ENCODE results near the gene CAMKK1.

The CAMKK1 gene

DNA sequence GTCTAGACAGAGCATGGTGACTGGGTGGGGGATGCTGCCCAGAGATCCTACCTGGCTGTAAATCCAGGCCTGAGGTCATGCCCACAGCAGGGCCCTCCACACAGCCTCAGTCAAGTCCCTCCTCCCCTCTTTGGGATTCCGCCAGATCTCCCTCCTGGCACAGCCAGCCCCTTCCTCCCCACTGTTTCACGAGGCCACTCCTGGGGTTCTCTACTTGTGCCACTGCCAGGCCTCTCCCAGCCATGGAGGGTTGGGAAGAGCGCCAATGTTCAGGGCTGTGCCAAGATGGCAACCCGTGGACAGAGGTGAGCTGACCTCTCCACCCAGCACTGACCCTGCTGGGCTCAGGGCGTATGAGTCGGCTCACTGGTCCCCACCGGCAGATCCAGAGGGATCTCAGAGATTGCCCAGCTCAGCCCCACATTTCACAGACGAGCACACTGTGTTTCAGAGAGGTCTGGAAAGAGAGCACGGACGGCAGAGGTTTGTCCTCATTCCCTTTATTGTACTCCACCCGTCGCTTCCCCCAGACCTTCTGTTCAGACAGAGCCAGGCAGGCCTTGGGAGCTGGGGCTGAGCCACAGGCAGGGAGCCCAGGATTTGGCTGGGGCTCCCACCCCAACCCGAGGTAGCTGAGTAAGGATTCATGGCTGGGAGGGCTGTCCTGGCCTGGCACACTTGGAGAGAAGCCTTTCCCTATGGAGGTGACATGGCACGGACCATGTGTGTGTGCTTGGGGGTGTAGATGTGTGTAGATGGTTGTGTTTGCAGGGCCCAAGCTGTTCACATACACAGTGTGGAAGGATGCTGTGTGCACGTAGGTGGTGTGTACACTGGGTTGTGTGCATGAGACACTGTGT, 3.5 kb upstream of the CAMKK1 start:
- TF ChIP-seq, protein P1, sequence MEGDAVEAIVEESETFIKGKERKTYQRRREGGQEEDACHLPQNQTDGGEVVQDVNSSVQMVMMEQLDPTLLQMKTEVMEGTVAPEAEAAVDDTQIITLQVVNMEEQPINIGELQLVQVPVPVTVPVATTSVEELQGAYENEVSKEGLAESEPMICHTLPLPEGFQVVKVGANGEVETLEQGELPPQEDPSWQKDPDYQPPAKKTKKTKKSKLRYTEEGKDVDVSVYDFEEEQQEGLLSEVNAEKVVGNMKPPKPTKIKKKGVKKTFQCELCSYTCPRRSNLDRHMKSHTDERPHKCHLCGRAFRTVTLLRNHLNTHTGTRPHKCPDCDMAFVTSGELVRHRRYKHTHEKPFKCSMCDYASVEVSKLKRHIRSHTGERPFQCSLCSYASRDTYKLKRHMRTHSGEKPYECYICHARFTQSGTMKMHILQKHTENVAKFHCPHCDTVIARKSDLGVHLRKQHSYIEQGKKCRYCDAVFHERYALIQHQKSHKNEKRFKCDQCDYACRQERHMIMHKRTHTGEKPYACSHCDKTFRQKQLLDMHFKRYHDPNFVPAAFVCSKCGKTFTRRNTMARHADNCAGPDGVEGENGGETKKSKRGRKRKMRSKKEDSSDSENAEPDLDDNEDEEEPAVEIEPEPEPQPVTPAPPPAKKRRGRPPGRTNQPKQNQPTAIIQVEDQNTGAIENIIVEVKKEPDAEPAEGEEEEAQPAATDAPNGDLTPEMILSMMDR (IDR thresholded peaks at IDR 0.05; ENCODE audit: low read depth, low read length) = no peak
- no peak for DNase-seq (ENCODE audit: low read depth in 2 of 2)
- H3K4me3 ChIP-seq (replicated peaks in 1 of 2; ENCODE audit: low read depth in 2 of 2, low read length in 2 of 2) = no peak overlapping the region

DNA sequence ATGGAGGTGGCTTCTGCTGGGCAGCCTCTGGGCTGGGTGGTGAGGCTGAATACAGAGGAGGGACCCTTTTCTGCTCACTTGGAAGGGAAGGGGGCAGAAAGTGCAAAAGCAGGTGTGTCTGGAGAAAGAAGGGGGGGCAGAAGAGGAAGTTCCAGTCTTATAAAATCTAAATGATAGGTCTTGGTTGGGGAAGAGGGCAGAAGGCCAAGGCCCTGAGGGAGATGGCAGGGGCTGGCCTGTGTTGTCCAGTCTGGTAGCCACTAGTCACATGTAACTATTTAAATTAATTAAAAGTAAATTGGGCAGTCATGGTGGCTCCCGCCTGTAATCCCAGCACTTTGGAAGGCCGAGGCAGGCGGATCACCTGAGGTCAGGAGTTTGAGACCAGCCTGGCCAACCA, 2.5 kb upstream of the CAMKK1 start:
- TF ChIP-seq, protein P1 (IDR thresholded peaks at IDR 0.05; ENCODE audit: low read depth, low read length) = no peak
- no peak overlapping the region for H3K4me3 ChIP-seq (replicated peaks in 1 of 2; ENCODE audit: low read depth in 2 of 2, low read length in 2 of 2)
- no peak for DNase-seq (ENCODE audit: low read depth in 2 of 2)

DNA sequence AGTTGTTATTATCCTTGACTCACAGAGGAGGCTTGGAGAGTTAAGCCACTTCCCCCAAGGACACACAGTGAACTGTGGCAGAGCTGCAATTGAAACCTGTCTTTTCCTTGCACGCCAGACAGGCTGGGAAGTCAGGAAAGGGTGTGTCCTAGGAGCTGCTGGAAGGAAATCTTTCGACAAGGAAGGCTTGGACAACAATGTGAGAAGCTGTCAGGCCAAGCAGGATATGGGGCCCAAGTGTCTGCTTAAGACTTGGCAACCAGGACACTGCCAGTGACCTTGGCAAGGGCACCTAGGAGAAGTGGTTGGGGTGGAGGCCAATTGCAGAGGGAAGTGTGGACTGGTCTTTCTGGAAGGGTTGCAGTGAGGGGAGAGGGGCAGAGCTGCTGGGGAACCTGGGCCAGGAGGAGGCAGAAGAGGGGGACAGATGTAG, 2.1 kb upstream of the CAMKK1 start:
- no peak overlapping the region for H3K4me3 ChIP-seq (replicated peaks in 1 of 2; ENCODE audit: low read depth in 2 of 2, low read length in 2 of 2)
- TF ChIP-seq, protein P1 (IDR thresholded peaks at IDR 0.05; ENCODE audit: low read depth, low read length) = no peak
- peak; percentile 41 to 81 for DNase-seq (ENCODE audit: low read depth in 2 of 2)

DNA sequence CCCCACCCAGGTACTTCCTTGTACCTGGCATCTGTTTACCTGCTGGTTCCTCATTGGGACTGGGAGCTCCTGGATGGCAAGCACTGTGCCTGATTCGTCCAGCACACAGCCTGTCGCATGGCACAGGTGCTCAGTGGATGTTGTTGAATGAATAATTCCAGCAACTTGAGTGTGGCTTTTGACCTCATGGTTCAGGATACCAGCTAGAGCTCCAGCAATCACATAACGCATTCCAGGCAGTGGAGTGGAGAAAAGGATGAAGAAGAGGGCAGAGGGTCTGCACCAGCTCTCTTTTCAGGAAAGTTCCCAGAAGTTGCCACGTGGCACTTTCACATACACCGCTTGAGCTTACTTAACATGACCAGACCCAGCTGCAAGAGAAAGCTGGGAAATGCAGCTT, 1.3 kb upstream of the CAMKK1 start:
- H3K4me3 ChIP-seq (replicated peaks in 1 of 2; ENCODE audit: low read depth in 2 of 2, low read length in 2 of 2) = no peak overlapping the region
- TF ChIP-seq, protein P1 (IDR thresholded peaks at IDR 0.05; ENCODE audit: low read depth, low read length) = no peak
- DNase-seq (ENCODE audit: low read depth in 2 of 2) = no peak

DNA sequence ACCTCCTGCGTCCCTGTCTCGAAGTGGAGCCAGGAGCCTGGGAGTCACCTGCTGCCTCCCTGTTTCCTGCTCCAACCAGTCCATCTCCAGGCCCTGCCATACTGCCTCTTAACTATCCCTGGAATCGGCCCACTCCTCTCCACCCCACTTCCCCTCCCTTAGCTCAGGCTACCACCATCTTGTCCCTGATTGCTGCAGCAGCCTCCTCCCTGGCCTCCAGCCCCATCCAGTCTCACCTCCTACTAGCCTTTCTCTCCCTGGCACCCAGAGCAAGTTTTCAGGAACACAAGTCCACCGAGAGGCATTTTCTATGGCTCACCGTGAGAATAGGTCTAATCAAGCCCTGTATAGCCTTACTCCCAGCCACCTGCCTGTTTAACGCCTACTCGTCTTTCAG, 865 bp upstream of the CAMKK1 start:
- H3K4me3 ChIP-seq (replicated peaks in 1 of 2; ENCODE audit: low read depth in 2 of 2, low read length in 2 of 2) = peak overlapping the region in 1 of 2 donors; percentile 41
- TF ChIP-seq, protein P1 (IDR thresholded peaks at IDR 0.05; ENCODE audit: low read depth, low read length) = no peak
- DNase-seq (ENCODE audit: low read depth in 2 of 2) = no peak

DNA sequence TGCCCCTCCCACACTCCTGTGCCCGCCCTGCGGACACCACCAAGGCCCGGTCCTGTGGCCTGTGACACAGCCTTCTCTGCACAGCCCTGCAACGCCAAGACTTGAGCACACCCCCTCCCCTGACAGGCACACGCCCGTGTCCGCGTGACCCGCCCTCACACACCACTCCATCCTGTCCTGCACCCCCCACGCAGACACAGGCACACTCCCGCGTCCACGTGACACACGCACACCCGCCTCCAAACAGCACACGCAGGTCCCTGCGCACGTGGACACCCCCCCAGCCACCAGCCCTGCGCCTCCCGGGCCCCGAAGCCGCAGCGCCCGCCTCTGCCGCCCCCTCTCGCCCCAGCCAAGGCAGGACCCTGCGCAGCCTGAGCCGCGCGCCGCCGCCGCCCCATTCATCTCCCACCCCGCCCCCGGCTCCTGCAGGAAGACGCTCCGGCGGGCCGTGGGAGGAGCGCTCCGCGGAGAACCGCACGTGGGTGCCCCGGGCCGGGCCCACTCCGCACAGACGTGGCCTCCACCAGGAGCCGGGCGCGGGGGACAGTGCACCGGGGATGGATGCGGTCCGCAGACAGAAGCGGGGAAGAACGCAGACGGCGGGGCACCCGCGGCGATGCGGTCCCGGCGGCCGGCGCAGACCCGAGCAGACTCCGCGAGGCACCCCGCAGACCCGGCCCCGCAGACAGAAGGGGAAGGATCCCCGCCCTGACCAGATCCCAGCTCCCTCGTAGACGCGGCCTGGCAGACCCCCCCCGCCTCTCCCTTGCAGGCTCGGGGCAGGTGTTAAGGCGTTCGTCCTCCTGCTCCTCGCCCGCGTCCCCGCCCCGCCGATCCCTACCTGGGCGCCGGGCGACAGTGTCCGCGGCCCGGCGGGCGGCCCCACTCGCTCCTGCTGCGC, 506 bp downstream of the CAMKK1 start:
- peak overlapping the region; percentile 61 to 64 for H3K4me3 ChIP-seq (replicated peaks in 1 of 2; ENCODE audit: low read depth in 2 of 2, low read length in 2 of 2)
- TF ChIP-seq, protein P1 (IDR thresholded peaks at IDR 0.05; ENCODE audit: low read depth, low read length) = no peak
- peak; percentile 66 to 78 for DNase-seq (ENCODE audit: low read depth in 2 of 2)

Measured in cardiac fibroblast (primary cell).